ENCODE data around the gene ENAM. TPM values are rescaled to one million over a fixed set of nuclear protein-coding genes. Genes with fewer than 3 reads are reported as not detected.
"Not testable (repeated sequence)": the region's sequence is repeated elsewhere in the genome, so short reads cannot be mapped to it uniquely, and the experiment has no call there.

The ENAM gene
- total RNA-seq, 1 donor from 2014 or later, result not detected

DNA sequence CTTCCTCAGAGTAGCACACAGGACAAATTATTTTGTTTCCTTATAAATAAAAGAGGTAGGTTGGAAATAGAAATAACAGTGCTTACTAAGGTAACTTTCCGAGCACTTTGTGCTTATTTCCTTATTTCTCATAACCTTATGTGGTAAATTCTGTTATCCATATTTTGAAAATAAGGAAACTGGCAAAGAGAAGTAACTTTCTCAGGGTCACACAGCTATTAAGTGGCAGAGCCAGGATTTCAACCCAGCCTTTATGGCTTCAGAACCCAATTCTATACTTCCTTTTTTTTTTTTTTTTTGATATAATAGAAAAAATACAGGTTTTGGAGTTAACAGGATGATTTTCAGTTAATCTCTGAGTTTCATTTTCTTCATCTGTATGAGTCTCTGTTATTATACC, 63.1 kb downstream of the ENAM start:
- H3K27me3 Mint-ChIP-seq (ENCODE audit: low read depth), result no peaks in the 10 kb centered on the region
- DNase-seq (ENCODE audit: low spot score in 2 of 2, unreplicated experiment in 2 of 2), result no peak
- no peak for TF ChIP-seq CTCF (IDR thresholded peaks at IDR 0.05; ENCODE audit: unreplicated experiment)
- H3K9me3 Mint-ChIP-seq, result no peaks in the 10 kb centered on the region
- no peak overlapping the region for H3K4me3 Mint-ChIP-seq
- peaks cover 33% of the 10 kb centered on the region for H3K4me1 Mint-ChIP-seq
- no peak overlapping the region for H3K27ac Mint-ChIP-seq
- peaks cover 5% of the 10 kb centered on the region for H3K36me3 Mint-ChIP-seq

- H3K27ac Mint-ChIP-seq; DNase-seq (ENCODE audit: low spot score in 2 of 2, unreplicated experiment in 2 of 2); H3K27me3 Mint-ChIP-seq (ENCODE audit: low read depth); H3K36me3 Mint-ChIP-seq; H3K4me3 Mint-ChIP-seq; H3K9me3 Mint-ChIP-seq: not testable (repeated sequence)
- peaks cover 14% of the 10 kb centered on the region for H3K4me1 Mint-ChIP-seq
Observed at GRCh38 chr4:70694633-70695032, 66.1 kb downstream of the ENAM start.

Other genes with a start within 250 kb of the ENAM start
- gene SMR3B, start 245.6 kb upstream of the ENAM start, total RNA-seq, result not detected in 3 replicates
- not detected in 3 replicates for gene OPRPN, start 230.8 kb upstream of the ENAM start, total RNA-seq
- not detected in 3 replicates for gene MUC7, start 156.5 kb upstream of the ENAM start, total RNA-seq
- not detected in 3 replicates for gene AMTN, start 110.2 kb upstream of the ENAM start, total RNA-seq
- 0.14 to 0.36 TPM (median 0.22 TPM) in 3 replicates for gene AMBN, start 36.5 kb upstream of the ENAM start, total RNA-seq
- 0.16 to 0.47 TPM (median 0.18 TPM) in 3 replicates for gene JCHAIN, start 37.8 kb downstream of the ENAM start, total RNA-seq
- 28.0 to 30.4 TPM (median 29.6 TPM) in 3 replicates for gene UTP3, start 59.8 kb downstream of the ENAM start, total RNA-seq
- 96.0 to 101 TPM (median 96.6 TPM) in 3 replicates for gene RUFY3, start 93.2 kb downstream of the ENAM start, total RNA-seq
- gene GRSF1, start 211.1 kb downstream of the ENAM start, total RNA-seq, result 78.5 to 85.9 TPM (median 80.2 TPM) in 3 replicates